ENCODE results near the gene CARMIL1.

GRCh38 chr6:25583099-25583498 is 303.9 kb downstream of the CARMIL1 start:
- TF ChIP-seq ELF4 (IDR thresholded peaks at IDR 0.05): no peak
- TF ChIP-seq SUZ12 (IDR thresholded peaks at IDR 0.05): no peak
- TF ChIP-seq TARDBP (IDR thresholded peaks at IDR 0.05): no peak
- TF ChIP-seq BHLHE40 (IDR thresholded peaks at IDR 0.05; ENCODE audit: borderline replicate concordance): no peak
- TF ChIP-seq FOXK2 (IDR thresholded peaks at IDR 0.05): no peak
- TF ChIP-seq HDGF (IDR thresholded peaks at IDR 0.05; ENCODE audit: borderline replicate concordance): no peak
- no peak for TF ChIP-seq LEF1 (IDR thresholded peaks at IDR 0.05; ENCODE audit: borderline replicate concordance)
- no peak for TF ChIP-seq SP1 (IDR thresholded peaks at IDR 0.05)

All from HEK293T (cell line).